Astrocyte of the spinal cord (primary cell): ENCODE measurements around the gene MGA.

Source experiments
- DNase-seq: peaks from one replicate; pipeline ENCODE4 v3.0.0; 2011; ENCODE audit warnings: low read depth, low spot score
- H3K4me3 ChIP-seq: 2 replicates; pipeline ENCODE4 v1.5.1; 2011; ENCODE audit warnings: low read depth, mild to moderate bottlenecking, low read length, moderate library complexity
- CTCF ChIP-seq: IDR thresholded peaks from 2 replicates; pipeline ENCODE4 v1.5.1; 2012; ENCODE audit warnings: low read depth, mild to moderate bottlenecking, low read length, inconsistent platforms
- in situ Hi-C: cut with HindIII; loops from 2 replicates; pipeline ENCODE4 v1.10.0; 2017; ENCODE audit warnings: low sequenced_read_pairs

Gene MGA

GRCh38 chr15:41655716-41656115, 4.5 kb upstream of the MGA start:
- in situ Hi-C loops, result no loop called here
- DNase-seq, result peak; percentile 46
- no peak overlapping the region for H3K4me3 ChIP-seq
- no peak for TF ChIP-seq CTCF

GRCh38 chr15:41656188-41656587, 4.0 kb upstream of the MGA start:
- in situ Hi-C loops, result no loop called here
- no peak for DNase-seq
- H3K4me3 ChIP-seq, result no peak overlapping the region
- no peak for TF ChIP-seq CTCF

GRCh38 chr15:41658689-41659088, 1.5 kb upstream of the MGA start:
- no peak overlapping the region for H3K4me3 ChIP-seq

GRCh38 chr15:41659190-41659589, 1.0 kb upstream of the MGA start:
- no peak overlapping the region for H3K4me3 ChIP-seq
- in situ Hi-C loops, result no loop called here
- DNase-seq, result no peak
- TF ChIP-seq CTCF, result no peak

More at GRCh38 chr15:41658689-41659088, 1.5 kb upstream of the MGA start:
- in situ Hi-C loops, result no loop called here
- no peak for TF ChIP-seq CTCF
- DNase-seq, result no peak

- DNase-seq, result no peak
- TF ChIP-seq CTCF, result no peak
- peak overlapping the region; percentile 57 for H3K4me3 ChIP-seq
- in situ Hi-C loops, result no loop called here
Measured at GRCh38 chr15:41659855-41660234, 360 bp upstream of the MGA start.

- no peak for DNase-seq
- no peak for TF ChIP-seq CTCF
- in situ Hi-C loops, result no loop called here
- peak overlapping the region; percentile 57 for H3K4me3 ChIP-seq
Measured at GRCh38 chr15:41661078-41661517, 893 bp downstream of the MGA start.
